ENCODE results near the gene GET3. TPM values are rescaled to one million over a fixed set of nuclear protein-coding genes. Genes with fewer than 3 reads are reported as not detected.

Gene GET3
- total RNA-seq, 1 donor from 2014 or later: 49.3 TPM

DNA sequence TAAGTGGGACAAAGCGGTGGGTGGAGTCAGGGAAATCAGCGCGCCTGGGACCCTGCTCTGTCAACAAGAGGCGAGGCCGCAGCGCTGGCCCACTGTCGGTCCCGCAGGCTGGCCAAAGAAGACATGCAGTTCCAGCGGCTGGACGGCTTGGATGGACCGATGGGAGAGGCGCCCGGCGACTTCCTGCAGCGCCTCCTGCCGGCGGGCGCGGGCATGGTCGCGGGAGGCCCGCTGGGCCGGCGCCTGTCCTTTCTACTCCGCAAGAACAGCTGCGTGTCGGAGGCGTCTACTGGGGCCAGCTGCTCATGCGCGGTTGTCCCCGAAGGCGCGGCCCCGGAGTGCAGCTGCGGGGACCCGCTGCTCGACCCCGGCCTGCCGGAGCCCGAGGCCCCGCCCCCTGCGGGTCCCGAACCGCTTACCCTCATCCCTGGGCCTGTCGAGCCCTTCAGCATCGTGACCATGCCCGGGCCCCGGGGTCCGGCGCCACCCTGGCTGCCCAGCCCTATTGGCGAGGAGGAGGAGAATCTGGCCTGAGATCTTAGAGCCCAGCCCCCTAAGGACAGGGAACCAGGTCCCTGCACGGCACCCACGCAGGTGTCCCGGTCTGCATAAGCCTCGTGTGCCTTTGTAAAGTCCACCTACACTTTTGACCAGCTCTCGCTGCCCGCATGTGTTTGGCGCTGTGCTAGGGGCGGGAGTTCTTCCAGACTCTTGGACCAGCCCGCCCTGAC lies 20.4 kb downstream of the GET3 start:
- peaks cover 4% of the 10 kb centered on the region for H3K27me3 Mint-ChIP-seq (ENCODE audit: unreplicated experiment)
- H3K9me3 Mint-ChIP-seq (ENCODE audit: unreplicated experiment): peaks cover 5% of the 10 kb centered on the region
- TF ChIP-seq CTCF (IDR thresholded peaks at IDR 0.05; ENCODE audit: partially characterized antibody, unreplicated experiment): peak; percentile 98
- peak; percentile 88 for DNase-seq
- no peaks in the 10 kb centered on the region for H3K36me3 Mint-ChIP-seq (ENCODE audit: unreplicated experiment)
- peak overlapping the region; percentile 61 for H3K4me3 Mint-ChIP-seq (ENCODE audit: unreplicated experiment)
- H3K4me1 Mint-ChIP-seq (ENCODE audit: low read depth, unreplicated experiment): no peaks in the 10 kb centered on the region
- peak overlapping the region; percentile 48 for H3K27ac Mint-ChIP-seq (ENCODE audit: unreplicated experiment)

DNA sequence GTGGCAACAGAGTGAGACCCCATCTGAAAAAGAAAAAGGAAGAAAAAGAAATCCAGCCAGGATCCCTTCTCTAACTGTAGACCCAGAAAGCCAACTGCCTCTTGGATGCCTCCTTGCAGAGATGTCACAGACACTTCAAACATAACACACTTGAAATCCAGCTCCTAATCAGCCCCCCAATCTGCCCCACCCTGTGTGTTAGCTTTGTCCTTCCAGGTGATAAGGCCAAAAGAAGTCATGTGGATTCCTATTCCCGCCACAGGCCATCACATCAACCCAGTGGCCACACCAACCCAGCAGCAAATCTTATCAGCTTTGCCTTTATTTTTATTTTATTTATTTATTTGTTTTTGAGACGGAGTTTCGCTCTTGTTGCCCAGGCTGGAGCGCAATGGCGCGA lies 22.4 kb downstream of the GET3 start:
- no peak overlapping the region for H3K27ac Mint-ChIP-seq (ENCODE audit: unreplicated experiment)
- peaks cover 5% of the 10 kb centered on the region for H3K9me3 Mint-ChIP-seq (ENCODE audit: unreplicated experiment)
- no peaks in the 10 kb centered on the region for H3K36me3 Mint-ChIP-seq (ENCODE audit: unreplicated experiment)
- no peak overlapping the region for H3K4me3 Mint-ChIP-seq (ENCODE audit: unreplicated experiment)
- H3K27me3 Mint-ChIP-seq (ENCODE audit: unreplicated experiment): peaks cover 4% of the 10 kb centered on the region
- DNase-seq: no peak
- TF ChIP-seq CTCF (IDR thresholded peaks at IDR 0.05; ENCODE audit: partially characterized antibody, unreplicated experiment): no peak
- H3K4me1 Mint-ChIP-seq (ENCODE audit: low read depth, unreplicated experiment): no peaks in the 10 kb centered on the region

DNA sequence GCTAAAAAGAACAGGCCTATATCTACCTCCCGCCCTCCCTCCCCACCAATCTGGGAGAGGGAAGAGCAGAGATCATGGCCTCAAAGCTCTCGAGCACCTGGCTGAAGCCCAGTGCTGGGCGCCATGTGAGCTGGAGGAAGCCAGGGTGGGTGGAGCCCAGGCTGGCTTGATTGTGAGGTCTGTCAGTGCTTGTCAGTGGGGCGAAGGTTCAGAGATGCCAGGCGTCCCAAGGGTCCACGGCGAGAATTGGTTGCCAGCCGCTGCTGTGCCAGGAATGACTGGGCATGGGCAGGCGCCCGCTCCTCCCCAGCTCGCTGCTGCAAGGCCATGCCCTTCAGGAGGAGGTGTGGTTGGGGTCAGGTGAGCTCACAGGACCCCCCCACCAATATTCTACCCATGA lies 25.8 kb downstream of the GET3 start:
- DNase-seq: no peak
- TF ChIP-seq CTCF (IDR thresholded peaks at IDR 0.05; ENCODE audit: partially characterized antibody, unreplicated experiment): no peak
- Mint-ChIP-seq H3K4me3 (ENCODE audit: unreplicated experiment) (no peak overlapping the region), H3K27ac (ENCODE audit: unreplicated experiment) (no peak overlapping the region), H3K36me3 (ENCODE audit: unreplicated experiment) (no peaks in the 10 kb centered on the region), H3K27me3 (ENCODE audit: unreplicated experiment) (peaks cover 6% of the 10 kb centered on the region), H3K9me3 (ENCODE audit: unreplicated experiment) (peaks cover 5% of the 10 kb centered on the region), H3K4me1 (ENCODE audit: low read depth, unreplicated experiment) (no peaks in the 10 kb centered on the region)

- no peak for TF ChIP-seq CTCF (IDR thresholded peaks at IDR 0.05; ENCODE audit: partially characterized antibody, unreplicated experiment)
- Mint-ChIP-seq H3K4me3 (ENCODE audit: unreplicated experiment) (no peak overlapping the region), H3K27me3 (ENCODE audit: unreplicated experiment) (peaks cover 4% of the 10 kb centered on the region), H3K36me3 (ENCODE audit: unreplicated experiment) (no peaks in the 10 kb centered on the region), H3K4me1 (ENCODE audit: low read depth, unreplicated experiment) (no peaks in the 10 kb centered on the region), H3K9me3 (ENCODE audit: unreplicated experiment) (peaks cover 2% of the 10 kb centered on the region), H3K27ac (ENCODE audit: unreplicated experiment) (no peak overlapping the region)
- DNase-seq: no peak
Observed at GRCh38 chr19:12764698-12765097, 27.4 kb downstream of the GET3 start.

DNA sequence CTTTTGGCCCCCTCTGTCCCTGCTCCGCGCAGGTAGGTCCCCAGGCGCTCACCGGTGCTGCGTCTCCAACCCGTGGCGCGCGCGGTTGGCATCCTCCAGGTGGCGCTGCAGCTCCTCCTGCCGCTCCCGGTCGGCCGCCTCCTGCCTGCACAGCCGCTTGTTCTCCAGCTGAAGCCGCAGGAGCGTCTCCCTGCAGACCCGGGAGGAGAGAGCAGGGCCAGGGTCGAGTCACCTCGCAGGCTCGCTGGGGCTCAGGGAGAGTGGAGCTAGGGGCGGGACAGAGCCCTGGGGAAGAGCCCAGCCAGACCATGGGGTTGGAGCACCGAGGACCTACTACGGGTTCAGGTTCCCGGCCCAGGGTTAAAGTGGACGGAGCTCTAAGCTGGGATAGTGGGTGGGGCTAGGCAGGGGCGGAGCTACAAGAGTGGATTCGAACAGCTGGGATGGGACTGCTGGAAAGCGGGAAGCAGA lies 28.8 kb downstream of the GET3 start:
- peak overlapping the region; percentile 41 for H3K27ac Mint-ChIP-seq (ENCODE audit: unreplicated experiment)
- H3K36me3 Mint-ChIP-seq (ENCODE audit: unreplicated experiment): no peaks in the 10 kb centered on the region
- peaks cover 2% of the 10 kb centered on the region for H3K9me3 Mint-ChIP-seq (ENCODE audit: unreplicated experiment)
- H3K4me1 Mint-ChIP-seq (ENCODE audit: low read depth, unreplicated experiment): no peaks in the 10 kb centered on the region
- peak overlapping the region; percentile 62 for H3K4me3 Mint-ChIP-seq (ENCODE audit: unreplicated experiment)
- peak; percentile 86 for DNase-seq
- peaks cover 4% of the 10 kb centered on the region for H3K27me3 Mint-ChIP-seq (ENCODE audit: unreplicated experiment)
- TF ChIP-seq CTCF (IDR thresholded peaks at IDR 0.05; ENCODE audit: partially characterized antibody, unreplicated experiment): peak; percentile 66
